ENCODE results near the gene GAB1. TPM values are rescaled to one million over a fixed set of nuclear protein-coding genes. Genes with fewer than 3 reads are reported as not detected.

Gene GAB1
- total and polyA plus RNA-seq, 2 of the 13 experiments (the other 11 are each of a cell fraction or from before 2014, with no cell fraction given) = 8.7 to 14.7 TPM

DNA sequence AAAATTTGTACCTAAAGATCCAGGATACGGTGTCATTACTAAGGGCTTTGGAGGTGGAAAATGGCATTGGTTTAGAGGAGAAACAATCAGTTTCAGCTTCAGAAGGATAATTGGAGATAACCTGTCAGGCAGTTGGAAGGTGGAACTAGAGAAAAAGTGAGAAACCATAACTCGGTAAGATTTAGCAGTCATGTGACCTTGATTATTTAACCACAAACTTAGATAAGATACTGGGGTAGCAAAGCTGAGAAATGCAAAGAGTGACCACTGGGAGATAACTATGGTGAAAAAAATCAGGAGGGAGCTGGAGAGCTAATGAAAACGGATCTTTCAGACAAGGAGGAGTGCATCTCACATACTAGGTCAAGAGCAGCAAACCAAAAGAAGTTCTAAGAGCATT, 118.5 kb downstream of the GAB1 start:
- POLR2A ChIA-PET = interaction anchor here (1.0 kb wide), 1 partner anchor 59 kb away, joined by 3 read pairs; the partner anchor contains the start of gene SMARCA5
- Histone ChIP-seq H3K27me3 (ENCODE audit: control insufficient read depth in 1 of 2, insufficient read depth in 2 of 2, low read length in 2 of 2) (no peaks in the 10 kb centered on the region), H3K79me2 (ENCODE audit: insufficient read depth, low read length) (no peaks in the 10 kb centered on the region), H3K4me2 (ENCODE audit: low read depth, low read length) (no peak overlapping the region), H3K4me3 (replicated peaks in 1 of 3; ENCODE audit: insufficient read depth in 1 of 3, low read depth in 2 of 3, low read length in 3 of 3) (no peak overlapping the region), H3K9ac (ENCODE audit: insufficient read depth, low read depth, low read length) (no peak overlapping the region), H3K9me3 (ENCODE audit: low read length) (no peaks in the 10 kb centered on the region), H2AFZ (ENCODE audit: low read length) (no peak overlapping the region), H3K27ac (ENCODE audit: extremely low read length, insufficient read depth, low read length) (no peak overlapping the region), H4K20me1 (ENCODE audit: insufficient read depth, low read length) (no peaks in the 10 kb centered on the region), H3K4me1 (ENCODE audit: insufficient read depth, low read length) (no peaks in the 10 kb centered on the region; the same call in 1 of the 2 replicates), H3K36me3 (replicated peaks in 1 of 2; ENCODE audit: control insufficient read depth in 1 of 2, insufficient read depth in 2 of 2, low read length in 2 of 2) (peaks cover 0 to 5% of the 10 kb centered on the region in 2 experiments; a peak in 2 of 5 replicates)
- TF ChIP-seq NR2C2 (CRISPR knock-in tag; IDR thresholded peaks at IDR 0.05; ENCODE audit: borderline replicate concordance) = no peak
- intact Hi-C loops (cut with micrococcal nuclease; ENCODE audit: unreplicated experiment) (no loop called here), in situ Hi-C loops (cut with HindIII; ENCODE audit: extremely low pct_ligation_motif_present, low pct_unique_long_range_greater_than_20kb) (no loop called here)
- no peak for ATAC-seq
- CTCF ChIA-PET (ENCODE audit: low intra/inter-chr PET ratio, low total read pairs) = no interaction called here
- FAIRE-seq = no peak
- no peak for DNase-seq (ENCODE audit: low spot score)
- no TSS peak for BruUV-seq (replicated peaks)
- WGBS (ENCODE audit: low lambda C conversion rate) = 82% methylated on average over 3 of the region's 3 CpGs

DNA sequence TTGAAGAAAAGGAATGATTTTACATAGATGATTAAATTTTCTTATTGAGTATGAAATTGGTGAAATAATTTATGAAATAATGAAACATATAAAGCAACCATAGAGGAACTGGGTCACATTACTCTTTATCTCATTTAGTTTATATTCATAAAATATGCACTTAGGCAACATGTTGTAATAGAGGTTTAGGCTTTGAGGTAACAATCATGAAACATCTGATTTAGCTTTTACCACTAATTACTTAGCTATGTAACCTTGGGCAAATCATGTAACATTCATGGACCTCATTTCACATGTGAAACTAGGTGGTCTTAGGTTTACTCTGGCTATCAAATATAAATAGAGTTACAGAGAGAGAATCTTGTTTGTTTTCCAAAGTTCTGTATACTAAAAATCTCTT, 122.3 kb downstream of the GAB1 start:
- H3K4me2 ChIP-seq (ENCODE audit: low read depth, low read length) = no peak overlapping the region
- peaks cover 4 to 20% of the 10 kb centered on the region in 2 experiments; a peak in 3 of 5 replicates for H3K36me3 ChIP-seq (replicated peaks in 1 of 2; ENCODE audit: control insufficient read depth in 1 of 2, insufficient read depth in 2 of 2, low read length in 2 of 2)
- H3K9ac ChIP-seq (ENCODE audit: insufficient read depth, low read depth, low read length) = no peak overlapping the region
- POLR2A ChIA-PET = no interaction called here
- FAIRE-seq (no peak), DNase-seq (ENCODE audit: low spot score) (no peak), ATAC-seq (no peak)
- no peak overlapping the region for H3K27ac ChIP-seq (ENCODE audit: extremely low read length, insufficient read depth, low read length)
- no peak overlapping the region for H2AFZ ChIP-seq (ENCODE audit: low read length)
- intact Hi-C loops (cut with micrococcal nuclease; ENCODE audit: unreplicated experiment) = no loop called here
- no peaks in the 10 kb centered on the region for H3K9me3 ChIP-seq (ENCODE audit: low read length)
- H4K20me1 ChIP-seq (ENCODE audit: insufficient read depth, low read length) = no peaks in the 10 kb centered on the region
- no TSS peak for BruUV-seq (replicated peaks)
- H3K4me1 ChIP-seq (ENCODE audit: insufficient read depth, low read length) = no peaks in the 10 kb centered on the region; the same call in 1 of the 2 replicates
- in situ Hi-C loops (cut with HindIII; ENCODE audit: extremely low pct_ligation_motif_present, low pct_unique_long_range_greater_than_20kb) = no loop called here
- H3K4me3 ChIP-seq (replicated peaks in 1 of 3; ENCODE audit: insufficient read depth in 1 of 3, low read depth in 2 of 3, low read length in 3 of 3) = no peak overlapping the region
- CTCF ChIA-PET (ENCODE audit: low intra/inter-chr PET ratio, low total read pairs) = no interaction called here
- no peaks in the 10 kb centered on the region for H3K79me2 ChIP-seq (ENCODE audit: insufficient read depth, low read length)
- H3K27me3 ChIP-seq (ENCODE audit: control insufficient read depth in 1 of 2, insufficient read depth in 2 of 2, low read length in 2 of 2) = no peaks in the 10 kb centered on the region
- TF ChIP-seq ZNF720 (CRISPR knock-in tag; IDR thresholded peaks at IDR 0.05) (no peak), TBP (CRISPR knock-in tag; IDR thresholded peaks at IDR 0.05) (no peak), SALL2 (CRISPR knock-in tag; IDR thresholded peaks at IDR 0.05) (no peak), CHD4 (IDR thresholded peaks at IDR 0.05; ENCODE audit: borderline replicate concordance, low read length) (no peak), ZNF343 (CRISPR knock-in tag; IDR thresholded peaks at IDR 0.05) (no peak), GFI1 (CRISPR knock-in tag; IDR thresholded peaks at IDR 0.05; ENCODE audit: borderline replicate concordance) (no peak), ZNF747 (CRISPR knock-in tag; IDR thresholded peaks at IDR 0.05; ENCODE audit: borderline replicate concordance) (no peak), RFXANK (CRISPR knock-in tag; IDR thresholded peaks at IDR 0.05) (no peak), ZSCAN12 (CRISPR knock-in tag; IDR thresholded peaks at IDR 0.05) (no peak), CAMTA2 (CRISPR knock-in tag; IDR thresholded peaks at IDR 0.05; ENCODE audit: borderline replicate concordance) (no peak), ZSCAN29 (CRISPR knock-in tag; conservative IDR thresholded peaks at IDR 0.05) (no peak), PHF20 (CRISPR knock-in tag; IDR thresholded peaks at IDR 0.05) (no peak), GZF1 (CRISPR knock-in tag; IDR thresholded peaks at IDR 0.05) (no peak), ZNF567 (CRISPR knock-in tag; IDR thresholded peaks at IDR 0.05; ENCODE audit: borderline replicate concordance) (no peak), ZNF629 (CRISPR knock-in tag; conservative IDR thresholded peaks at IDR 0.05) (no peak)
- TF ChIP-seq, protein P1, sequence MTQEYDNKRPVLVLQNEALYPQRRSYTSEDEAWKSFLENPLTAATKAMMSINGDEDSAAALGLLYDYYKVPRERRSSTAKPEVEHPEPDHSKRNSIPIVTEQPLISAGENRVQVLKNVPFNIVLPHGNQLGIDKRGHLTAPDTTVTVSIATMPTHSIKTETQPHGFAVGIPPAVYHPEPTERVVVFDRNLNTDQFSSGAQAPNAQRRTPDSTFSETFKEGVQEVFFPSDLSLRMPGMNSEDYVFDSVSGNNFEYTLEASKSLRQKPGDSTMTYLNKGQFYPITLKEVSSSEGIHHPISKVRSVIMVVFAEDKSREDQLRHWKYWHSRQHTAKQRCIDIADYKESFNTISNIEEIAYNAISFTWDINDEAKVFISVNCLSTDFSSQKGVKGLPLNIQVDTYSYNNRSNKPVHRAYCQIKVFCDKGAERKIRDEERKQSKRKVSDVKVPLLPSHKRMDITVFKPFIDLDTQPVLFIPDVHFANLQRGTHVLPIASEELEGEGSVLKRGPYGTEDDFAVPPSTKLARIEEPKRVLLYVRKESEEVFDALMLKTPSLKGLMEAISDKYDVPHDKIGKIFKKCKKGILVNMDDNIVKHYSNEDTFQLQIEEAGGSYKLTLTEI (CRISPR knock-in tag; conservative IDR thresholded peaks at IDR 0.05) = no peak
